HL-60 (cell line): Measurements from ENCODE around the gene RUNX2.

Experiments
- POLR2AphosphoS5 ChIP-seq: IDR thresholded peaks from 2 replicates; pipeline ENCODE4 v1.6.1; 2012; ENCODE audit warnings: low read depth
- SPI1 ChIP-seq: IDR thresholded peaks from 2 replicates; pipeline ENCODE4 v1.6.1; 2012; ENCODE audit warnings: low read depth, mild to moderate bottlenecking, borderline replicate concordance
- TF ChIP-seq, protein P1 (sequence below): IDR thresholded peaks from one replicate; pipeline ENCODE4 v1.5.1; 2011; ENCODE audit warnings: low read length, control low read depth, inconsistent platforms; ENCODE audit not compliant: insufficient read depth

DNA sequence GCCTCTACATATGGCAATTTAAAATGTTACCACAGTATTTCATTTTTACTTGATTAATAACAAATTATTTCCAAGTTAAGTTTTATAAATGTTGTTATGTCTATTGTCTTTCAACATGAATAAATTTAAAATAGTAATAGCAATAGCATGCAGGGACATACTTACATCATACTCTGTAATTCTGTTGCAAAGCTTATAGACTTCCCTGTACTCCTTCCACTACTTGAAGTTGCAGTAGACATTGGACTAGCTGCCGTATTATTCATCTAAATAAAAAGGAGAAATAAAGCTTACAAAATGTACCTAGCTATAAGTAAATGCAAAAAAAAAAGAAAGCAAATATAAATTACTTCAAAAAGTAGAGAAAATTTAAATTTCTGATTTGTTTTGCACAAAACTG, 36.9 kb downstream of the RUNX2 start:
- TF ChIP-seq, protein P1, sequence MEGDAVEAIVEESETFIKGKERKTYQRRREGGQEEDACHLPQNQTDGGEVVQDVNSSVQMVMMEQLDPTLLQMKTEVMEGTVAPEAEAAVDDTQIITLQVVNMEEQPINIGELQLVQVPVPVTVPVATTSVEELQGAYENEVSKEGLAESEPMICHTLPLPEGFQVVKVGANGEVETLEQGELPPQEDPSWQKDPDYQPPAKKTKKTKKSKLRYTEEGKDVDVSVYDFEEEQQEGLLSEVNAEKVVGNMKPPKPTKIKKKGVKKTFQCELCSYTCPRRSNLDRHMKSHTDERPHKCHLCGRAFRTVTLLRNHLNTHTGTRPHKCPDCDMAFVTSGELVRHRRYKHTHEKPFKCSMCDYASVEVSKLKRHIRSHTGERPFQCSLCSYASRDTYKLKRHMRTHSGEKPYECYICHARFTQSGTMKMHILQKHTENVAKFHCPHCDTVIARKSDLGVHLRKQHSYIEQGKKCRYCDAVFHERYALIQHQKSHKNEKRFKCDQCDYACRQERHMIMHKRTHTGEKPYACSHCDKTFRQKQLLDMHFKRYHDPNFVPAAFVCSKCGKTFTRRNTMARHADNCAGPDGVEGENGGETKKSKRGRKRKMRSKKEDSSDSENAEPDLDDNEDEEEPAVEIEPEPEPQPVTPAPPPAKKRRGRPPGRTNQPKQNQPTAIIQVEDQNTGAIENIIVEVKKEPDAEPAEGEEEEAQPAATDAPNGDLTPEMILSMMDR, result no peak
- TF ChIP-seq POLR2AphosphoS5 (no peak), SPI1 (no peak)
